ENCODE results near the gene SH3BP2.

SH3BP2 gene

DNA sequence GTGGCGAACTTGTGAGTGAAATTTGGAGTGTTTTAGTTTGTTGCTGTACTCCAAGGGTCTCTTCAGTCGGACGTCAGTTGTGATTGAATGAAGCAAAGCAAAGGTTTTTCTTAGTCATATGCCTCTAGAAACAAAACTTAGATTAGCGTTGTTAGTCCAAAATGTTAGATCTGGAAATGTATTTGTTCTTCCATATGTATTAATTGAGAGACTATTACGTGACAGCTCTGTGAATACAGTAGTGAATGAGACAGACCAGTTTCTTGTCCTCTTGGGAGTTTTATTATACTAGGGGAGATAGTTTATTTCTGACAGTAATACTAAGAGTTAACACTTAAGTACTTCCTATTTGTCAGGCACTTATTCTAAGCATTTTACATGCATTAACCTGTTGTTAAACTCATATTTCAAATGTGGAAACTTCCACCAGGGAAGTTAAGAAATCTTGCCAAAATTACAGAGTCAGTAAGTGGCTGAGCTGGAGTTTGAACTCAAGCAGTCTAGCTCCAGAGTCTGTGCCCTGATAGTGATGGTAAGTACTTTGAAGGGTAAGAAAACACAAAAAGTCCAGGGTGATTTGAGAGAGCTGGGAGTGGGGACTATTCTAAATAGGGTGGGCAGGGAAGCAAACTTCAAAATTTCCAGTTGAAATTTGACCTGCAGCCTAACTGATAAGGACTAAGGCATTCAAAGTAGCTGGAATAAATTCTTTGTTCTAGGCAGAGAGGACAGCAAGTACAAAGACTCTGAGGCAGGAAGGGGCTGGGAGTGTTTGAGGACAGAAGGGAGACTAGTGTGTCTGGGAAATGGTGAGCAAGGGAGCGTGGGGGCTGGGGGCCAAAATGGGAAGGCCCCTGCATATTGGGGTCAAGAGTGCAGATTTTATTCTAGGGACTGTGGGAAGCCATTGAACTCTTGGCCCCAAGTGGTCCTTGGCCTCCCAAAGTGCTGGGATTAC, 67.8 kb downstream of the SH3BP2 start:
- Histone ChIP-seq H3K36me3 (replicated peaks) (no peaks in the 10 kb centered on the region), H3K4me3 (no peak overlapping the region), H3K27me3 (ENCODE audit: low read depth) (no peaks in the 10 kb centered on the region), H3K9me3 (no peaks in the 10 kb centered on the region), H3K4me1 (peaks cover 33% of the 10 kb centered on the region)
- in situ Hi-C loops (cut with MboI; ENCODE audit: low sequenced_read_pairs) = no loop called here
- DNase-seq (ENCODE audit: low spot score in 2 of 2) = no peak

DNA sequence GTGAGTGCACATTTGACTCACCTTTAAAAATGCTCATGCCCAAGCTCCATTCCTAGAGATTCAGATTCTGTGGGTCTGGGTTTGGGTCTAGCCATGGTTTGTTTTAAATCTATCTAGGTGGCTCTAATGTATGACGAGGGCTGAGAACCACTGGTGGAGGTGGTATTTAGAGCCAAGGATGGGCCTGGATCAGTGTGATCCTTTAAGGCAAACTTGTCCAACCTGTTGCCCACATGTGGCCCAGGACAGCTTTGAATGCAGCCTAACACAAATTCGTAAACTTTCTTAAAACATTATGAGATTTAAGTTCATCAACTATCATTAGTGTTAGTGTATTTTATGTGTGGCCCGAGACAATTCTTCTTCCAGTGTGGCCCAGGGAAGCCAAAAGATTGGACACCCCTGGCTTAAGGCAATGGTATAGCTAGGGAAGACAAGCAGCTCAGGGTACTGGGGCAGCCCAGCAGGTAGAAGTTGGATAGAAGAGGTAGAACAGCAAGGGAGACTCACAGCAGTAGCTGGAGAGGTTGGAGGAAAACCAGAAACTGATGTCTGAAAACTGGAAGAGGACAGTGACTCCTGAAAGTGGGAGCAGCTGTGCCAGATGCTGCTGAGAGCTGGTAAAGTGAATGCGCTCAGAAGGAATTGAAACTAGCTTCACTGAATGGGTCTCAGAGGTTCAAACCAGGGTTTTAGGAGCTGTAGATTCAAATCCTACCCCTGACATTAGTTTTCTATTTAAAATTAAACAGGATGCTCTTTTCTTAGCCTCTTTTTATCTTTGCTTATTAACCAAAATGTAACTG, 68.9 kb downstream of the SH3BP2 start:
- no peak for DNase-seq (ENCODE audit: low spot score in 2 of 2)
- Histone ChIP-seq H3K4me3 (no peak overlapping the region), H3K27me3 (ENCODE audit: low read depth) (no peaks in the 10 kb centered on the region), H3K4me1 (peaks cover 40% of the 10 kb centered on the region), H3K36me3 (replicated peaks) (no peaks in the 10 kb centered on the region), H3K9me3 (no peaks in the 10 kb centered on the region)
- in situ Hi-C loops (cut with MboI; ENCODE audit: low sequenced_read_pairs) = no loop called here

DNA sequence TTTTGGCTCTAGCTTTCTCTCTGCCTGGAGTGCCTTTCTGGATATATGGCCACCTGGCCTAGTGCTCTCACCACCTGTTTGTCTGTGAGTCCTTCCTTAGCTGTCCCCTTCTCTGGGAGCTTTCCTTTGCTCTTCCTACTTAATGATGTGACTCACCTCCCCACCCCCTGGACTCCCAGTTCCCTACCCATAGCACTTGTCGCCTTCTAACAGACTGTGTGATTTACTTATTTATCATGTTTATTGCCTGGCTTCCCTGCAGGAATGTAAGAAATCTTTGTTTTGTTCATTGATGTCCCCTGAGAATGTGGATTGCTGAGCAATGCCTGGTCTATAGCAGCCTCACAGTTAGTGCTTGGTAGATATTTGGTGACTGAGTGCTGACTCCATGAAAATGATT, 69.6 kb downstream of the SH3BP2 start:
- Histone ChIP-seq H3K4me3 (no peak overlapping the region), H3K27me3 (ENCODE audit: low read depth) (no peaks in the 10 kb centered on the region), H3K9me3 (no peaks in the 10 kb centered on the region), H3K36me3 (replicated peaks) (no peaks in the 10 kb centered on the region), H3K4me1 (peaks cover 47% of the 10 kb centered on the region)
- in situ Hi-C loops (cut with MboI; ENCODE audit: low sequenced_read_pairs) = no loop called here
- peak; percentile 44 to 60 for DNase-seq (ENCODE audit: low spot score in 2 of 2)

DNA sequence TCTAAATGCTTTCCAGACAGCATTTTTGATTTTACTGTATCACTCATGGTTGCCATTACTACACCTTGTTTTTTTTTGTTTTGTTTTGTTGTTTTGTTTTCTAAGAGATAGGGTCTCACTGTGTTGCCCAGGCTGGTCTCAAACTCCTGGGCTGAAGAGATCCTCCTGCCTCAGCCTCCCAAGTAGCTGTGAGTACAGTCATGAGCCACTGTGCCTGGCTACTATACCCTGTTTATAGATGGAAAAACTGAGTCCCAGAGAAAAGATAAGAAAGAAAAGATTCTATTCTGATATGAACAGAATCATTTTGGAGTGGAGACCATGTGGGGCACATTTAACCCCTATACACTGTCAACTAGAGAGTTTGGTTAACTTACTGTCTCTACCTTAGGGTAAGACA, 70.8 kb downstream of the SH3BP2 start:
- DNase-seq (ENCODE audit: low spot score in 2 of 2) = no peak
- in situ Hi-C loops (cut with MboI; ENCODE audit: low sequenced_read_pairs) = no loop called here
- no peak overlapping the region for H3K4me3 ChIP-seq
- no peaks in the 10 kb centered on the region for H3K36me3 ChIP-seq (replicated peaks)
- H3K9me3 ChIP-seq = no peaks in the 10 kb centered on the region
- peaks cover 51% of the 10 kb centered on the region for H3K4me1 ChIP-seq
- no peaks in the 10 kb centered on the region for H3K27me3 ChIP-seq (ENCODE audit: low read depth)

DNA sequence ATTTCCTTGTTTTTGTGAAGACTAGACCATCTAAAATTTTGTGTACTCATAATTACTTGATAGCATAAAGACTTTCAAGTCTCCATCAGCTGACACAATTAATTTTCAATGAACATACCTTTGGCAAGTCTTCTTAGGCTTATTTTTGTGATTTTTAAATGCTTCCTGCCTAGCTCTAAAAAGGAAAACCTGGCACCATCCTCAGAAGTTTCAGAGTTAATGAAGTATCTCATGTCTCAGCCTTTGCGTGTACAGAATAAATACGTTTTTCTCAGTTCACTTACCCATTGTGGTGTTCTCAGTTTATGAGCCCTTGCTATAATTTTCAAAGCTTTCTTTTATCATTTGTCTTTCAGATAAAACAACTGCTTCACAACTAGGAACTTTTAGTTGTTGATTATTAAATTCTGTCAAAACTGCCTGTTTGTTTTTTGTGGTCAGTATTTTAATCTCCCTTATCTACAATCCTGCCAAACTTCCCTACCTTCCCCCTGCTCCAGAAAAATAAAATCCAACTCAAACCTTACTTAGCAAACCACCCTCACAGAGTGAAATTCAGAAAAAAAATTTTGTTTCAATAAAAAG, 72.4 kb downstream of the SH3BP2 start:
- in situ Hi-C loops (cut with MboI; ENCODE audit: low sequenced_read_pairs) = no loop called here
- DNase-seq (ENCODE audit: low spot score in 2 of 2) = no peak
- no peaks in the 10 kb centered on the region for H3K27me3 ChIP-seq (ENCODE audit: low read depth)
- no peak overlapping the region for H3K4me3 ChIP-seq
- H3K9me3 ChIP-seq = no peaks in the 10 kb centered on the region
- no peaks in the 10 kb centered on the region for H3K36me3 ChIP-seq (replicated peaks)
- H3K4me1 ChIP-seq = peaks cover 45% of the 10 kb centered on the region

DNA sequence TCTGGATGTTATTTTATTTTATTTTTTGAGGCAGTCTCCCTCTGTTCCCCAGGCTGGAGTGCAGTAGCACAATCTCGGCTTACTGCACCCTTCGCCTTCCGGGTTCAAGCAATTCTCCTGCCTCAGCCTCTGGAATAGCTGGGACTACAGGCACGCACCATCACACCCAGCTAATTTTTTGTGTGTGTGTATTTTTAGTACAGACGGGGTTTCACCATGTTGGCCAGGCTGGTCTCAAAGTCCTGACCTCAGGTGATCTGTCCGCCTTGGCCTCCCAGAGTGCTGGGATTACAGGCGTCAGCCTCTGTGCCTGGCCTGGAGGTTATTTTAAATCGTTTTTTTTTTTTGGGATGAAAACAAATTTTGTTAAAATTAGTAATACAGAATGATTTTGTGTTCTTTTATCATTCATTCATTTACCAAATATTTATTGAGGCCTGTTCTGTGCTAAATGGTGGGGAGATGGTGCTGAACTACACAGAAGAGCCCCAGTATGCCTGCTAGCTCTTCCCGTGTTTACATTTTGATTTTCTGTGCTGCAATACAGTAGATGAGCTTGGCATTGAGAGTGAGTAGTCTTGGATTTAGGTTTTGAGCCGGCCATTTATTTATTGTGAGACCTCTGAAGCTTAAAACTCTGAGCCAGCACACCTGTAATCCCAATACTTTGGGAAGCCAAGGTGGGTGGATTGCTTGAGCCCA, 73.4 kb downstream of the SH3BP2 start:
- no peaks in the 10 kb centered on the region for H3K36me3 ChIP-seq (replicated peaks)
- no peaks in the 10 kb centered on the region for H3K9me3 ChIP-seq
- in situ Hi-C loops (cut with MboI; ENCODE audit: low sequenced_read_pairs) = no loop called here
- DNase-seq (ENCODE audit: low spot score in 2 of 2) = no peak
- peaks cover 35% of the 10 kb centered on the region for H3K4me1 ChIP-seq
- no peaks in the 10 kb centered on the region for H3K27me3 ChIP-seq (ENCODE audit: low read depth)
- H3K4me3 ChIP-seq = no peak overlapping the region

DNA sequence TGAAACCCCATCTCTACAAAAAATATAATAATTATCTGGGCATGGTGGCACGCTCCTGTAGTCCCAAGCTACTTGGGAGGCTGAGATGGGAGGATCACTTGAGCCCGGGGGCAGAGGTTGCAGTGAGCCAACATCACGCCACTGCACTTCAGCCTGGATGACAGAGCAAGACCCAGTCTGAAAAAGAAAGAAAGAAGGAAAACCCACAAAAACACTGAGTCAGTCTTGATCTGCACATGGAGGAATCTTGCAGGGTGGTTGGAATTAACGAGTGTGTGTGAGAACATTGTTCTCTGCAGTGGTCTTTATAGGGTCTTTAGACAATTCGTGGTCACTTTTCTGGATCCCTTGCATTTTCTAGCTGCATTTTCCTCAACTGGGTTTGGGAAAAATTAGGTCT, 74.0 kb downstream of the SH3BP2 start:
- no peak for DNase-seq (ENCODE audit: low spot score in 2 of 2)
- Histone ChIP-seq H3K36me3 (replicated peaks) (no peaks in the 10 kb centered on the region), H3K27me3 (ENCODE audit: low read depth) (no peaks in the 10 kb centered on the region), H3K4me1 (peaks cover 34% of the 10 kb centered on the region), H3K9me3 (no peaks in the 10 kb centered on the region), H3K4me3 (no peak overlapping the region)
- in situ Hi-C loops (cut with MboI; ENCODE audit: low sequenced_read_pairs) = no loop called here

DNA sequence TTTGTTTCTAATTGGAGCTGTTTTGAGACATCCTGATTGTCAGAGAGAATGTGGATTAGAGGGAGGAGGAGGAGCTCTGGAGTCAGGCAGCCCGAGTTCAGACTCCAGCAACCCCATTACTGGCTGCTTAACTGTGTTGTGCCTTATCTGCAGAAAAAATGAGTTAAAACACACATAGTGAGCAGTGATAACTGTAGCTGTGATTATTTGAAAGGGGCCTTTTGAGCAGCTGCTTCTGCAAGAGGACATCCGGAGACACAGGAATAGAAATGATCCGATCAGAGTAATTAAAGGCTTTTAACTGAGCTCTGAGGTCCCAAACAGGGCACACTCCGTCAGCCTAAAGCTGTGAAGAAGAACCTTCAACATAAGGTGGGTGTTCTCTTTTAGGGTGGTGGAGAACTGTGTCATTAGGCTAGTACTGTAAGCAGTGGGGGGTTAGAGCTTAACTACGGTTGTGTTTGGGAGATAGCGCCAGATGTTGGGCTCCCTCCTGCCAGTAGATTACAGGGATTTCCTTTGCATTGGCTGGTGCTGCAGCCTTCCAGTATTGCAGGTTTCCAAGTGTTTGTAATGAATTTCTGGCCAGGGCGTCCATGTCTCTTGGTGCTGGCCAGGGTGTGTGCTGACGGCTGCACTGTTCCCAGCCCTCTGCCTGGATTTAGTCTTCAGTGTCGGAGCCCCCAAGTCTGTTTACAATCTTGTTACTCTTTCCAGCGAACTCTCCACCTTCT, 75.0 kb downstream of the SH3BP2 start:
- no peaks in the 10 kb centered on the region for H3K36me3 ChIP-seq (replicated peaks)
- no peaks in the 10 kb centered on the region for H3K27me3 ChIP-seq (ENCODE audit: low read depth)
- H3K9me3 ChIP-seq = no peaks in the 10 kb centered on the region
- peaks cover 24% of the 10 kb centered on the region for H3K4me1 ChIP-seq
- in situ Hi-C loops (cut with MboI; ENCODE audit: low sequenced_read_pairs) = no loop called here
- H3K4me3 ChIP-seq = no peak overlapping the region
- no peak for DNase-seq (ENCODE audit: low spot score in 2 of 2)

DNA sequence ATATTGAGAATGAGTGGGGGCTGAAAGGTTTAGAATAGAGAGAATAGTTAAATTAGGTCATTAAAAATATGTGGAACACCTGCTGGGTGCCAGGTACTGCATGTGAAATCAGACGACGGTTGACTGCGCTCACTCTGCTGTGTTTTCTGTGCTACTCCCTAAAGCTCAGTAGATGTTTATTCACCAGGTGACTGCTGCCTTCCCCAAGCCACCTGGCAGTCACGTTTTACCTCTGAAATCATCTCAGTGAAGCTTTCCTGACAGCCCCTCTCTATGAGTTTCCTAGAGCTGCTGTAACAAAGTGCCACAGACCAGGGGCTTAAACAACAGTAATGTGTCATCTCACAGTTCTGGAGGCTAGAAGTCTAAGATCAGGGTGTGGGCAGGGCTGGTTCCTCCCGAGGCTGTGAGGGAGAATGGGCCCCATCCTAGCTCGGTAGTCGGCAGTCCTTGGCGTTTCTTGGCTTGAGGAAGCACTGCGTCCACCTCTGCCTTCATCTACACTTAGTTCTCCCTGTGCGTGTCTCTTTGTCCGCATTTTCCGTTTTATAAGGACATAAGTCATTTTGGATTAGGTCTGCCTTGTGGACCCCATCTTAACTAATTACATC, 76.1 kb downstream of the SH3BP2 start:
- Histone ChIP-seq H3K27me3 (ENCODE audit: low read depth) (no peaks in the 10 kb centered on the region), H3K36me3 (replicated peaks) (no peaks in the 10 kb centered on the region), H3K9me3 (no peaks in the 10 kb centered on the region), H3K4me3 (no peak overlapping the region), H3K4me1 (peaks cover 24% of the 10 kb centered on the region)
- no peak for DNase-seq (ENCODE audit: low spot score in 2 of 2)
- in situ Hi-C loops (cut with MboI; ENCODE audit: low sequenced_read_pairs) = no loop called here

DNA sequence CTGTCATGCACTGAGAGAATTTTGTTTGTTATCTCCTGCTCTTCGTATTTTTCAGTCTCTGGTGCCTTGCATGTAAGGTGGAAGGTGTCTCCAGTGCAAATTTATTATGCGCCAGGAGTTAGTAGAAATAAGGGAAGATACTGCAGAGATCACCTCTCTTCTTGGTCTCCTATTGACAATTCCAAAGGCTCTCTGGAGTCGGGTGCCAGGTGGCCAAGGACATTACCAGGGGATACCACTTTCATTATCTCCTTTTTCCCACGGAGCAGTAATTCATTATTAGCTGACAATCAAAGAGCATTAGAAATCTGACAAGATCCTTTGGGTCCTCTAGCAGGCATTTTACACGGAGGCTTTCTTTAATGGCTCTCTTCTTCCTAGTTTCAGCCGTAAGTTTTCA, 76.8 kb downstream of the SH3BP2 start:
- Histone ChIP-seq H3K36me3 (replicated peaks) (no peaks in the 10 kb centered on the region), H3K4me3 (no peak overlapping the region), H3K27me3 (ENCODE audit: low read depth) (no peaks in the 10 kb centered on the region), H3K4me1 (peaks cover 24% of the 10 kb centered on the region), H3K9me3 (no peaks in the 10 kb centered on the region)
- no peak for DNase-seq (ENCODE audit: low spot score in 2 of 2)
- in situ Hi-C loops (cut with MboI; ENCODE audit: low sequenced_read_pairs) = no loop called here

DNA sequence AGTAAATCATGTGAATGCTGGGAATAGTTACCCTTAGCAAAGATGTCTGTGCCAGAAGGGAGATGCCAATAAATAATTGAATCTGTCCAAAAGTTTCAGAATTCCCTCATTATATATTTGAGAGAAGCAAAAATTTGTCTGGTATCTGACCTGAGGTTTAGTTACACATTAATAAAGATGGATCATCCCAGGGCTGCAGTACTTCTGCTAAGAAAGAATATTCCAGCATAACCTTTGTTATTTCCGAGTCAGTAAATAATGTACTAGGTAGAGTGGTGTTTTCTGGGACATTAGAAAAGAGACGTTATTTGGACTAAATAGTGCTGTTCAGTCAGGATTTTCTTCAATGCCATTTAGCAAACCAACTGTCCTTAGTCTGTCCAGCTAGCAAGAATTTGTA, 77.2 kb downstream of the SH3BP2 start:
- no peak for DNase-seq (ENCODE audit: low spot score in 2 of 2)
- peaks cover 24% of the 10 kb centered on the region for H3K4me1 ChIP-seq
- no peaks in the 10 kb centered on the region for H3K36me3 ChIP-seq (replicated peaks)
- H3K4me3 ChIP-seq = no peak overlapping the region
- in situ Hi-C loops (cut with MboI; ENCODE audit: low sequenced_read_pairs) = no loop called here
- no peaks in the 10 kb centered on the region for H3K9me3 ChIP-seq
- H3K27me3 ChIP-seq (ENCODE audit: low read depth) = no peaks in the 10 kb centered on the region

DNA sequence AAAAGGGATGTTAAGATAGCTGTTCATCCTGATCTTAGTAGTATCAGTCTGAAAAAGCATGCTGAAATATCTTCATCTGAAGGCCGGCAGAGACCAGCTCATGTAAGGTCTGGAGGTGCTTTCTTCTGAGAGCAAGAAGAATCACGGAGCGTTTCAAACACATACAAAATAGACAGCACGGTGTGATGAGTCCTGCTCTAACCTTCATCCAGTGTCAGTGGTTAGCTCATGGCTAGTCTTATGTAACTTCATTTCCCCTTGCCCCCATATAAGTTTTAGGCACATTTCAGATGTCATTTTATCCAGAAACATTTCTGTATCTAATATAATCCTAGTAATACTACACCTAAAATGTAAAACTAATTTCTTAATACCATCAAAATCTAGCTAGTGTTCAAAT, 78.6 kb downstream of the SH3BP2 start:
- H3K27me3 ChIP-seq (ENCODE audit: low read depth) = no peaks in the 10 kb centered on the region
- in situ Hi-C loops (cut with MboI; ENCODE audit: low sequenced_read_pairs) = no loop called here
- peaks cover 17% of the 10 kb centered on the region for H3K4me1 ChIP-seq
- no peak for DNase-seq (ENCODE audit: low spot score in 2 of 2)
- 0 out of 2 replicates have a peak, but pooled peaks cover 6% of the 10 kb centered on the region for H3K36me3 ChIP-seq (replicated peaks)
- H3K9me3 ChIP-seq = no peaks in the 10 kb centered on the region
- no peak overlapping the region for H3K4me3 ChIP-seq

Measured in HAP-1 (cell line).